ENCODE data around the gene DCD.

Gene DCD

DNA sequence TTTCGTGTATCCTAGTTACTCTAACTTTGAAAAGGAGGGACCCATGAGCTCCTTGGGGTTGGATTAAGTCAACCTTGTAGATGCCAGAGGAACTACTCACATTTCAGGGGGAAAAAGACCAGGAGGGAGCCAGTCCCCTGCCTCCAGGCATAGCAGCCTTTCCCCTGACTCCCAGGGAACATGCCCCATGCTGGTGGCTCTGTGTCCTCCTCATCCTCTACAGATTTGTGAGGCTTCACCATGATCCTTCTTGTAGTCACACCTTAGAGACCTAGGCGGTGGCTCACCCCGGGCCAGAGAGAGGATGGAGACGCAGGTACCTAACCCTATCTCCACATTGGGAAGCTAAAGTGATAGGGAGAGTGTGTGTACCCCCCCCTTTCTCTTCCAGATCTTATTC lies 43.7 kb downstream of the DCD start:
- Histone ChIP-seq H3K9me3 (ENCODE audit: control insufficient read depth, insufficient read depth, low read length) (no peaks in the 10 kb centered on the region), H3K4me3 (ENCODE audit: low read depth, low read length) (no peak overlapping the region), H3K27me3 (ENCODE audit: control insufficient read depth, insufficient read depth, low read length) (peaks cover 2% of the 10 kb centered on the region), H3K9ac (ENCODE audit: low read depth, low read length) (no peak overlapping the region), H3K36me3 (ENCODE audit: control insufficient read depth, insufficient read depth, low read length) (no peaks in the 10 kb centered on the region), H3K4me1 (ENCODE audit: control insufficient read depth, insufficient read depth, low read length) (no peaks in the 10 kb centered on the region)

DNA sequence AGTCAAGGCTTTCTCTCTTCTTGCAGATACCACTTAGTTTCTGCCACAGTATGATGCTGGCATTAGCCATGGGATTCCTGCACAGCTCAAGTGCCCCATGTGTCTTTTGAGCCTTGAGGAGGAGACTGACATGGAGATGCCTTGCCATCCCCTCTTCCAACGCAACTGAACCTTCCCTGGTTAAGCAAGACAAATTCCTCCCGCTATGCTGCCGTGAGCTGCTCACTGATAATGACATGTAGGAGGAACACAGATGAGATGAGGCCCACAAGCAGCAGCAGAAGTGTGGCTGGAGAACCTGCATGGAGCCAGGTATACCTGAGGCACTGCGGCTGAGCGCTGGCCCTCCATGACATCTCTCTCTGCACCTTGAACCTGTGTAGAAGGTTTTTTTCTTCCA lies 44.3 kb downstream of the DCD start:
- Histone ChIP-seq H3K9me3 (ENCODE audit: control insufficient read depth, insufficient read depth, low read length) (no peaks in the 10 kb centered on the region), H3K4me1 (ENCODE audit: control insufficient read depth, insufficient read depth, low read length) (no peaks in the 10 kb centered on the region), H3K9ac (ENCODE audit: low read depth, low read length) (no peak overlapping the region), H3K36me3 (ENCODE audit: control insufficient read depth, insufficient read depth, low read length) (no peaks in the 10 kb centered on the region), H3K4me3 (ENCODE audit: low read depth, low read length) (no peak overlapping the region), H3K27me3 (ENCODE audit: control insufficient read depth, insufficient read depth, low read length) (peaks cover 2% of the 10 kb centered on the region)

DNA sequence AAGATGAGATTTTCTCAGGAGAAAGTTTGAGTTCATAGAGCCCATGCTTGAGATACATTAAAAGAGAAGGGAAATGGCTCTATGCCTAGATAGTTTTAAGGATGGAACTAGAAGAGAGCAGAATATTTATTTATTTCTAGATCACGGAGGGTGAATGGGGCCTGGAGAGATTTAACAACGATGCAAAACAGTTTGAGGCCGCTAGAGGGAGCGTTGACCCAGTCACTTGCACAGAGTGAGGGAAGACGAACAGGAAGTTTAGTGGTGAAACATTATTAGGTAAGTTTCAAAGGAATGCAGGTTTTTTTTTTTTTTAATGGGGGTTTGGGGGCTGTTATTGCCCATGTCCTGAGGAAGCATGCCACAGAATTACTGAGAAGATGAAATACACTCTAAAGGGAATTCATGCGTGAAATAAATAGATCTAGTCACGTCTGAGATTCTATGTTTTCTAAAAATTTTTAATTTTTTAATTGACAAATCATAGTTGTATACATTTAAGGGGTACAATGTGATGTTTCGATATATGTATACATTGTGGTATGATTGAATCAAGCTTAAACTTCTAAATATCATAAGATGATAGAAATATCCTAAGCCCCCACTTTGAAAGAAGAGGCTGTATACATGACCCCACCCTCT lies 44.9 kb downstream of the DCD start:
- Histone ChIP-seq H3K9me3 (ENCODE audit: control insufficient read depth, insufficient read depth, low read length) (no peaks in the 10 kb centered on the region), H3K9ac (ENCODE audit: low read depth, low read length) (no peak overlapping the region), H3K27me3 (ENCODE audit: control insufficient read depth, insufficient read depth, low read length) (peaks cover 2% of the 10 kb centered on the region), H3K4me3 (ENCODE audit: low read depth, low read length) (no peak overlapping the region), H3K36me3 (ENCODE audit: control insufficient read depth, insufficient read depth, low read length) (no peaks in the 10 kb centered on the region), H3K4me1 (ENCODE audit: control insufficient read depth, insufficient read depth, low read length) (no peaks in the 10 kb centered on the region)

DNA sequence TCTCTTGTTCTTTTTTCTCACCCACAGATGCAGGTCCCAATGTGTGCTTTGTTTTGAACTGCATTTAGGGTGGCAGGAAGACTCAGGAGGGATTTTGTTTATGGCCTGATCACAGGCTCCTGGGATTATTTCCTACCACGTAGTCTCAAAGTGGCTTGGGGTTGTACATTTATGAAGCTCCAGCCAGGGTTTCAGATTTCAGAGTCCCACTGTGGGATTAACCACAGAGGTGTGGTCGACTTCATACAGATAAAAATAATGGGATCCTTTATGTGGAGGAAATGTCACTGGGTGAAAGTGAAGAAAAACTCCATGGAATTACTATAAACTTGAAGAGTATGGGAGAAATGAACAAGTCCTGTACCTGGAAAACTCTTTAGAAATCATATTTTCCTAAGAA lies 45.5 kb downstream of the DCD start:
- Histone ChIP-seq H3K9me3 (ENCODE audit: control insufficient read depth, insufficient read depth, low read length) (no peaks in the 10 kb centered on the region), H3K27me3 (ENCODE audit: control insufficient read depth, insufficient read depth, low read length) (no peaks in the 10 kb centered on the region), H3K4me1 (ENCODE audit: control insufficient read depth, insufficient read depth, low read length) (no peaks in the 10 kb centered on the region), H3K9ac (ENCODE audit: low read depth, low read length) (no peak overlapping the region), H3K4me3 (ENCODE audit: low read depth, low read length) (no peak overlapping the region), H3K36me3 (ENCODE audit: control insufficient read depth, insufficient read depth, low read length) (no peaks in the 10 kb centered on the region)

DNA sequence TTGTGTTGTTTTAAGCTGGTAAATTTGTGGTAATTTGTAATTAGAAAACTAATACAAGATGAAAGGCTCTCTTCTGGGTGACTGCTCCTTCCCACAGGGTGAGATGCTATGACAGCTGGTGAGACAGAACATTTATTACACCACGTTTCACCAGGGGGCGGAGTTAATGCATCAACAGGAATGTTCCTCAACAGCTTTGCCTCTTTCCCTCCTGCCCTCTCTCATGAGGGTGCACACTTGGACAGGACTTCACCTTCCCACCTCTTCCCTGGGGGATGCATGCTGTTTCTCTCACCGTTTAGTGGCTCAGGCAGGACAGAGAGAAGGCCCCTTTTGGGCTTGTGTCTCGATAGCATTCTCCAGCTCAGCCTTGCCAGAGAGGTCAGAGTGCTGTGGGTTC lies 46.3 kb downstream of the DCD start:
- no peaks in the 10 kb centered on the region for H3K27me3 ChIP-seq (ENCODE audit: control insufficient read depth, insufficient read depth, low read length)
- no peaks in the 10 kb centered on the region for H3K36me3 ChIP-seq (ENCODE audit: control insufficient read depth, insufficient read depth, low read length)
- no peak overlapping the region for H3K4me3 ChIP-seq (ENCODE audit: low read depth, low read length)
- no peaks in the 10 kb centered on the region for H3K9me3 ChIP-seq (ENCODE audit: control insufficient read depth, insufficient read depth, low read length)
- H3K9ac ChIP-seq (ENCODE audit: low read depth, low read length): no peak overlapping the region
- no peaks in the 10 kb centered on the region for H3K4me1 ChIP-seq (ENCODE audit: control insufficient read depth, insufficient read depth, low read length)

DNA sequence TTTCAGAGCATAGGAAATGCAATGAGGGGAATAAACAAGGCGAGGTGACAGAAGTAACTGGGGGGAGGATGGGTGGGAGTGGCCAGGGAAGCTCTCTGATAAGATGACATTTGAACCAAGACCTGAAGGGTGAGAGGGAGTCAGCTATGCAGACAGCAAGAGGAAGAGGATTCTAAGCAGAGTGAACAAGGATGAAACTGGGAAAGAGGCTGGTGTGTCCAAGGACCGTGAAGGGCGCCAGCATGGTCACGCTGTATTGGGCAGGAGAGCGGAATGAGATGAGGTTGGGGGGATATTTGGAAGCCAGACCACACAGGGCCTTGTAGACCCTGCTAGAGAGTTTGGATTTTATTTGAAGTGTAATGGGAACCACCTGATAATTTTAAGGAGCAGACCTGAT lies 49.2 kb downstream of the DCD start:
- Histone ChIP-seq H3K9me3 (ENCODE audit: control insufficient read depth, insufficient read depth, low read length) (no peaks in the 10 kb centered on the region), H3K36me3 (ENCODE audit: control insufficient read depth, insufficient read depth, low read length) (no peaks in the 10 kb centered on the region), H3K9ac (ENCODE audit: low read depth, low read length) (no peak overlapping the region), H3K4me1 (ENCODE audit: control insufficient read depth, insufficient read depth, low read length) (peaks cover 3% of the 10 kb centered on the region), H3K27me3 (ENCODE audit: control insufficient read depth, insufficient read depth, low read length) (peaks cover 13% of the 10 kb centered on the region), H3K4me3 (ENCODE audit: low read depth, low read length) (no peak overlapping the region)

DNA sequence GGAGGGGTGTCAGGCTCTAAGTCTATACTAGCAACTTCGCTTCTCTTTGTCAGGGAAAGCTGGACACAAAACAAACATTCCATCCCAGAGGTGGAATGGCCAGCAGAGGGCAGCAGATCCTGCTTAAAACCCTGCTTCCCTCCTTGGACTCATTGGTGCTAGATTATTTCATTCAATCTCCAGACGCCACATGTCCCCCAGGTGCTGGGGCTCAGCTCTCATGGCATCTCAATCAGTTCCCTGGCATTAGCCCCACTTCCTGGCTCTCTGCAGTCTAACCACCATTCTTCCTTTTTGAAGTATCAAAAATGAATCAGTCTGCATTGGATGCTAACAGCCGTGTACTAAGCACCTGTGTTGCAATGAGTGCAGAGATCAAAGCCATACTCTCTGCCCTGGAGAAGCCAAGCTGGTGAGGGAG lies 51.6 kb downstream of the DCD start:
- H3K9me3 ChIP-seq (ENCODE audit: control insufficient read depth, insufficient read depth, low read length): no peaks in the 10 kb centered on the region

DNA sequence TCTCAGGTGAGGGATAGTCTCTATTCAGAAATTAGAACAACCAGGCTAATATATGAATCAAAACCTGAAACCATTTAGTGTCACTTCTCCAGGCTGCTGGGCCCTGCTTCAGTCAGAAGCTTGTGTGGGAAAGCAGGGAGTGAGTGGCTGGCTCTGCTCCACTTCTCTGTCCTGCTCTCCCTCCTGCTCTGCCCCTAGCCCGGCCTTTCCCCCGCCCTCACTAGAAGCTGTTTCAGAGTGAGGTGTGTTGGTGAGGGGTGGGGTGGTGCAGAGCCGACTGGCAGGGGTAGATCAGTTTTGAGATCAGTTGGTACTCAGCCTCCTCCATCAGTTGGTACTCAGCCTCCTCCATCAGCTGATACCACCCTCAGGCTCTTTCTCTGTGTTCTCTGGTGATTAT lies 52.7 kb downstream of the DCD start:
- Histone ChIP-seq H3K9ac (ENCODE audit: low read depth, low read length) (no peak overlapping the region), H3K4me1 (ENCODE audit: control insufficient read depth, insufficient read depth, low read length) (peaks cover 5% of the 10 kb centered on the region), H3K27me3 (ENCODE audit: control insufficient read depth, insufficient read depth, low read length) (peaks cover 46% of the 10 kb centered on the region), H3K4me3 (ENCODE audit: low read depth, low read length) (no peak overlapping the region), H3K36me3 (ENCODE audit: control insufficient read depth, insufficient read depth, low read length) (no peaks in the 10 kb centered on the region), H3K9me3 (ENCODE audit: control insufficient read depth, insufficient read depth, low read length) (no peaks in the 10 kb centered on the region)

More for the DNA sequence above, 51.6 kb downstream of the DCD start:
- Histone ChIP-seq H3K36me3 (ENCODE audit: control insufficient read depth, insufficient read depth, low read length) (no peaks in the 10 kb centered on the region), H3K4me1 (ENCODE audit: control insufficient read depth, insufficient read depth, low read length) (peaks cover 3% of the 10 kb centered on the region), H3K27me3 (ENCODE audit: control insufficient read depth, insufficient read depth, low read length) (peaks cover 35% of the 10 kb centered on the region), H3K9ac (ENCODE audit: low read depth, low read length) (no peak overlapping the region), H3K4me3 (ENCODE audit: low read depth, low read length) (no peak overlapping the region)

Data from iPS-15b (cell line).